ENCODE measurements around the gene BLTP3B. TPM values are rescaled to one million over a fixed set of nuclear protein-coding genes. Genes with fewer than 3 reads are reported as not detected.
A peak's percentile ranks its signal among the peaks of the same experiment; 100 is the strongest.
"Not testable (repeated sequence)": the region's sequence is repeated elsewhere in the genome, so short reads cannot be mapped to it uniquely, and the experiment has no call there.

Gene BLTP3B
- 34.5 and 36.7 TPM in 2 replicates for total RNA-seq (2014; rRNA removed; shearing (Covaris generic))
- 8.4 and 9.7 TPM in 2 replicates for polyA plus RNA-seq (2014; cell fraction: nucleus; rRNA removed)

- peak; percentile 78 for DNase-seq (ENCODE audit: extremely low read depth, low read depth)
Observed at GRCh38 chr12:100142851-100143559, at the start of gene BLTP3B. BLTP3B (minus strand) TSS chr12:100142874; CDS start chr12:100142635, 239 bp downstream.

GRCh38 chr12:100189636-100190394 is 47.1 kb upstream of the BLTP3B start:
- DNase-seq (ENCODE audit: extremely low read depth, low read depth): no peak

GRCh38 chr12:100188888-100189635 is 46.4 kb upstream of the BLTP3B start:
- DNase-seq (ENCODE audit: extremely low read depth, low read depth): not testable (repeated sequence)

GRCh38 chr12:100187857-100188519 is 45.3 kb upstream of the BLTP3B start:
- no peak for DNase-seq (ENCODE audit: extremely low read depth, low read depth)

- DNase-seq (ENCODE audit: extremely low read depth, low read depth): no peak
Observed at GRCh38 chr12:100187068-100187467, 44.4 kb upstream of the BLTP3B start.

GRCh38 chr12:100186071-100186470 is 43.4 kb upstream of the BLTP3B start:
- DNase-seq (ENCODE audit: extremely low read depth, low read depth): no peak

GRCh38 chr12:100185361-100185894 is 42.8 kb upstream of the BLTP3B start:
- no peak for DNase-seq (ENCODE audit: extremely low read depth, low read depth)

GRCh38 chr12:100184549-100185145 is 42.0 kb upstream of the BLTP3B start:
- DNase-seq (ENCODE audit: extremely low read depth, low read depth): no peak

GRCh38 chr12:100179252-100179651 is 36.6 kb upstream of the BLTP3B start:
- DNase-seq (ENCODE audit: extremely low read depth, low read depth): no peak

GRCh38 chr12:100176493-100176892 is 33.8 kb upstream of the BLTP3B start:
- not testable (repeated sequence) for DNase-seq (ENCODE audit: extremely low read depth, low read depth)

- DNase-seq (ENCODE audit: extremely low read depth, low read depth): no peak
Observed at GRCh38 chr12:100174495-100174894, 31.8 kb upstream of the BLTP3B start.

- no peak for DNase-seq (ENCODE audit: extremely low read depth, low read depth)
Observed at GRCh38 chr12:100173111-100173510, 30.4 kb upstream of the BLTP3B start.

GRCh38 chr12:100171248-100171647 is 28.6 kb upstream of the BLTP3B start:
- DNase-seq (ENCODE audit: extremely low read depth, low read depth): no peak

- no peak for DNase-seq (ENCODE audit: extremely low read depth, low read depth)
Observed at GRCh38 chr12:100170313-100170858, 27.7 kb upstream of the BLTP3B start.

GRCh38 chr12:100169345-100169744 is 26.7 kb upstream of the BLTP3B start:
- no peak for DNase-seq (ENCODE audit: extremely low read depth, low read depth)

GRCh38 chr12:100168562-100168961 is 25.9 kb upstream of the BLTP3B start:
- DNase-seq (ENCODE audit: extremely low read depth, low read depth): no peak

GRCh38 chr12:100166232-100166631 is 23.6 kb upstream of the BLTP3B start:
- DNase-seq (ENCODE audit: extremely low read depth, low read depth): no peak

- no peak for DNase-seq (ENCODE audit: extremely low read depth, low read depth)
Observed at GRCh38 chr12:100165356-100165755, 22.7 kb upstream of the BLTP3B start.

GRCh38 chr12:100164153-100164704 is 21.6 kb upstream of the BLTP3B start:
- no peak for DNase-seq (ENCODE audit: extremely low read depth, low read depth)
